Liver (tissue), 9 donors: ENCODE results near the gene VEGFC. TPM values are rescaled to one million over a fixed set of nuclear protein-coding genes. Genes with fewer than 3 reads are reported as not detected.

Experiments
- DNase-seq: peaks from one replicate; pipeline ENCODE4 v3.0.0-alpha.2; 2017; ENCODE audit warnings: low spot score
- H3K27ac ChIP-seq, 2 donors: one replicate each; pipeline ENCODE4 v1.7.0; 2013; ENCODE audit warnings: inconsistent platforms in 2 of 2, low read length in 2 of 2, control low read depth in 1 of 2, low read depth in 1 of 2, mild to moderate bottlenecking in 1 of 2
- H3K27me3 ChIP-seq, 4 donors: one replicate each; pipeline versions ENCODE4 v1.6.1 to v1.7.0; 2013; ENCODE audit warnings: low read length in 3 of 4, inconsistent platforms in 1 of 4, mild to moderate bottlenecking in 1 of 4, moderate library complexity in 1 of 4; ENCODE audit not compliant: control insufficient read depth in 4 of 4, insufficient read depth in 4 of 4
- H3K36me3 ChIP-seq, 4 donors: one replicate each; pipeline versions ENCODE4 v1.6.1 to v1.7.0; 2013; ENCODE audit warnings: low read length in 3 of 4, mild to moderate bottlenecking in 3 of 4, low read depth in 1 of 4, moderate library complexity in 1 of 4; ENCODE audit not compliant: control insufficient read depth in 4 of 4, insufficient read depth in 3 of 4
- H3K4me1 ChIP-seq, 4 donors: one replicate each; pipeline versions ENCODE4 v1.6.1 to v1.7.0; 2013; ENCODE audit warnings: low read length in 3 of 4, mild to moderate bottlenecking in 3 of 4, moderate library complexity in 1 of 4; ENCODE audit not compliant: control insufficient read depth in 4 of 4, insufficient read depth in 4 of 4
- H3K4me3 ChIP-seq, 3 donors: one replicate each; pipeline versions ENCODE4 v1.6.1 to v1.7.0; 2013; ENCODE audit warnings: low read length in 3 of 3, control low read depth in 1 of 3, low read depth in 1 of 3, mild to moderate bottlenecking in 1 of 3
- H3K9ac ChIP-seq, 2 donors: one replicate each; pipeline ENCODE4 v1.7.0; 2013; ENCODE audit warnings: low read length in 2 of 2, mild to moderate bottlenecking in 2 of 2, moderate library complexity in 2 of 2, control low read depth in 1 of 2, low read depth in 1 of 2
- H3K9me3 ChIP-seq, 4 donors: one replicate each; pipeline versions ENCODE4 v1.6.1 to v1.7.0; 2013; ENCODE audit warnings: low read length in 3 of 4; ENCODE audit not compliant: control insufficient read depth in 4 of 4
- EGR1 ChIP-seq, 2 donors: IDR thresholded peaks; 2 replicates each; pipeline ENCODE4 v1.6.1; 2016 to 2018; ENCODE audit warnings: antibody characterized with exemption in 2 of 2, low read depth in 2 of 2
- FOXA1 ChIP-seq: IDR thresholded peaks from 2 replicates; pipeline ENCODE4 v1.6.1; 2016; ENCODE audit warnings: antibody characterized with exemption
- FOXA2 ChIP-seq: IDR thresholded peaks from 2 replicates; pipeline ENCODE4 v1.6.1; 2016; ENCODE audit warnings: antibody characterized with exemption
- GABPA ChIP-seq, 2 donors: IDR thresholded peaks in 1 of 2; conservative IDR thresholded peaks in 1 of 2; 2 replicates each; pipeline ENCODE4 v1.6.1; 2016; ENCODE audit warnings: antibody characterized with exemption in 2 of 2, mild to moderate bottlenecking in 1 of 2, moderate library complexity in 1 of 2
- HNF4G ChIP-seq: IDR thresholded peaks from 2 replicates; pipeline ENCODE4 v1.6.1; 2016; ENCODE audit warnings: antibody characterized with exemption
- RAD21 ChIP-seq, 2 donors: IDR thresholded peaks; 2 replicates each; pipeline ENCODE4 v1.6.1; 2016; ENCODE audit warnings: antibody characterized with exemption in 2 of 2, mild to moderate bottlenecking in 2 of 2
- RXRA ChIP-seq, 2 donors: IDR thresholded peaks; 2 replicates each; pipeline ENCODE4 v1.6.1; 2017 to 2018; ENCODE audit warnings: antibody characterized with exemption in 2 of 2, mild to moderate bottlenecking in 1 of 2
- SP1 ChIP-seq: IDR thresholded peaks from 2 replicates; pipeline ENCODE4 v1.6.1; 2018; ENCODE audit warnings: antibody characterized with exemption, mild to moderate bottlenecking
- TAF1 ChIP-seq: conservative IDR thresholded peaks from 2 replicates; pipeline ENCODE4 v1.6.1; 2016; ENCODE audit warnings: antibody characterized with exemption, mild to moderate bottlenecking
- YY1 ChIP-seq: IDR thresholded peaks from 2 replicates; pipeline ENCODE4 v1.6.1; 2016; ENCODE audit warnings: antibody characterized with exemption, mild to moderate bottlenecking
- WGBS: extraction: QIAGEN DNeasy Blood & Tissue Kit; methylation state at CpG from one replicate; pipeline ENCODE4 v1.1.7; 2013; 5-methylcytosine and 5-hydroxymethylcytosine counted together
- polyA plus RNA-seq, 2 donors: library from polyadenylated mRNA; stranded (reverse) in 1 of 2; unstranded in 1 of 2; fragments of 200-250 nt in 1 of 2; fragments of >200 nt in 1 of 2; fragmentation: Nextera tagmentation in 1 of 2; extraction: Ambion mirVana in 1 of 2; gene quantifications; one replicate each; pipeline versions ENCODE4 v1.2.1 to v1.2.3, GENCODE V29; 2013 to 2015
- total RNA-seq, 2 donors: library from RNA; depleted of rRNA; stranded (reverse); fragments of >200 nt; gene quantifications; one replicate each; pipeline ENCODE4 v1.2.3, GENCODE V29; 2014
- TF ChIP-seq, protein P1 (sequence below): IDR thresholded peaks from 2 replicates; pipeline ENCODE4 v1.6.1; 2016; ENCODE audit warnings: antibody characterized with exemption
- TF ChIP-seq, protein P2 (sequence below): IDR thresholded peaks from 2 replicates; pipeline ENCODE4 v1.6.1; 2016; ENCODE audit warnings: antibody characterized with exemption, mild to moderate bottlenecking
- TF ChIP-seq, protein P3 (sequence below): fragments of 150-350 bp; IDR thresholded peaks from 2 replicates; pipeline ENCODE4 v1.5.1; 2017; ENCODE audit warnings: improper control_type of control experiment, low read depth, low read length; ENCODE audit not compliant: missing input control
- TF ChIP-seq, protein P4 (sequence below): IDR thresholded peaks from 2 replicates; pipeline ENCODE4 v1.6.1; 2016; ENCODE audit warnings: antibody characterized with exemption
- TF ChIP-seq, protein P5 (sequence below): IDR thresholded peaks from 2 replicates; pipeline ENCODE4 v1.6.1; 2016; ENCODE audit warnings: antibody characterized with exemption
- donor health status: healthy.
- donor health status: healthy.
- donor health status: healthy.
- donor health status: healthy.
- donor health status: healthy.

Gene VEGFC
- total and polyA plus RNA-seq, 4 donors: 0.32 to 1.8 (median 0.95) TPM

DNA sequence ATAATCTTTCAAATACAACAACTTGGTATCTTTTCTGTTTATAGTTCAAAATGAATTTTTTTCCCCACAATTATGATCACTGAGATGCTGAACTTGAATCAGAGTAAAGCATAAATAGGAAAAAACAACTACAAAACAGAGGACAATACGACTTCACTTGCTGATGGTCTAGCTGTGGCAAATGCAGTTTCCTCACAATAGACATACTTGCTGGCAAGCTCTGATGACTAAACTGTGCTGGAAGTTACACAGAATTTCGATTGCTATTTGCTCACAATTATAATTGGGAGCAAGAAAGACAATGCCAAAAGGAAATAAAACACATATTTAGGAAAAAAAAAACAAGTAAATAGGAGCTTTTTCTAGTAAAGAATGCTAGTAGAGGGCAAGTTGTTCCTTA, 14.7 kb downstream of the VEGFC start (continued):
- TF ChIP-seq HNF4G (no peak), TAF1 (no peak), FOXA2 (no peak), RAD21 (IDR thresholded peaks at IDR 0.05) (no peak), YY1 (no peak), RXRA (IDR thresholded peaks at IDR 0.05) (no peak)
- TF ChIP-seq, protein P1, sequence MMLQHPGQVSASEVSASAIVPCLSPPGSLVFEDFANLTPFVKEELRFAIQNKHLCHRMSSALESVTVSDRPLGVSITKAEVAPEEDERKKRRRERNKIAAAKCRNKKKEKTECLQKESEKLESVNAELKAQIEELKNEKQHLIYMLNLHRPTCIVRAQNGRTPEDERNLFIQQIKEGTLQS: no peak
- TF ChIP-seq, protein P2, sequence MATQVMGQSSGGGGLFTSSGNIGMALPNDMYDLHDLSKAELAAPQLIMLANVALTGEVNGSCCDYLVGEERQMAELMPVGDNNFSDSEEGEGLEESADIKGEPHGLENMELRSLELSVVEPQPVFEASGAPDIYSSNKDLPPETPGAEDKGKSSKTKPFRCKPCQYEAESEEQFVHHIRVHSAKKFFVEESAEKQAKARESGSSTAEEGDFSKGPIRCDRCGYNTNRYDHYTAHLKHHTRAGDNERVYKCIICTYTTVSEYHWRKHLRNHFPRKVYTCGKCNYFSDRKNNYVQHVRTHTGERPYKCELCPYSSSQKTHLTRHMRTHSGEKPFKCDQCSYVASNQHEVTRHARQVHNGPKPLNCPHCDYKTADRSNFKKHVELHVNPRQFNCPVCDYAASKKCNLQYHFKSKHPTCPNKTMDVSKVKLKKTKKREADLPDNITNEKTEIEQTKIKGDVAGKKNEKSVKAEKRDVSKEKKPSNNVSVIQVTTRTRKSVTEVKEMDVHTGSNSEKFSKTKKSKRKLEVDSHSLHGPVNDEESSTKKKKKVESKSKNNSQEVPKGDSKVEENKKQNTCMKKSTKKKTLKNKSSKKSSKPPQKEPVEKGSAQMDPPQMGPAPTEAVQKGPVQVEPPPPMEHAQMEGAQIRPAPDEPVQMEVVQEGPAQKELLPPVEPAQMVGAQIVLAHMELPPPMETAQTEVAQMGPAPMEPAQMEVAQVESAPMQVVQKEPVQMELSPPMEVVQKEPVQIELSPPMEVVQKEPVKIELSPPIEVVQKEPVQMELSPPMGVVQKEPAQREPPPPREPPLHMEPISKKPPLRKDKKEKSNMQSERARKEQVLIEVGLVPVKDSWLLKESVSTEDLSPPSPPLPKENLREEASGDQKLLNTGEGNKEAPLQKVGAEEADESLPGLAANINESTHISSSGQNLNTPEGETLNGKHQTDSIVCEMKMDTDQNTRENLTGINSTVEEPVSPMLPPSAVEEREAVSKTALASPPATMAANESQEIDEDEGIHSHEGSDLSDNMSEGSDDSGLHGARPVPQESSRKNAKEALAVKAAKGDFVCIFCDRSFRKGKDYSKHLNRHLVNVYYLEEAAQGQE: no peak

DNA sequence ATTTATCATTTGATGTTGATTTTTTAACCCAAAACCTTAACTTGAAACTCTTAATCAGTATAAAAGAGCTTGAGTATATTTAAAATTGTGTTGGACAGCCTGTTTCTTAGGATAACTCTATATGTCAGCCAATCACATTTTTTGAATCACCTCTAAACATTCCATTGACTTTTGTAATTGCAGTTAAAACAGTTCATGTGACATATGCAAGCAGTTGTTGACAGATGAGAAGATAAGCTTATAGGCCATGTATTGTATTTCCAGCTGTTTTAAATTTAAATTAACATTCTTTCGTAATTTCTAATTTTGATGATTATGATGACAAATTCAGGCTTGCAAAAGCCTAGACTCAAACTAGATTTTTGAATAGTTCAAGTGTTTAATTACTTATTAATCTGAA, 17.4 kb downstream of the VEGFC start:
- WGBS: 90% methylated on average over 1 of the region's 1 CpG
- no peak overlapping the region for H3K9ac ChIP-seq

More for the DNA sequence above, 17.4 kb downstream of the VEGFC start:
- Histone ChIP-seq H3K27ac (no peak overlapping the region), H3K4me1 (no peaks in the 10 kb centered on the region), H3K36me3 (no peaks in the 10 kb centered on the region), H3K4me3 (no peak overlapping the region), H3K9me3 (no peaks in the 10 kb centered on the region), H3K27me3 (peaks cover 0 to 3% (median 0%) of the 10 kb centered on the region in 4 donors)
- DNase-seq: no peak
- TF ChIP-seq RXRA (IDR thresholded peaks at IDR 0.05) (no peak), EGR1 (IDR thresholded peaks at IDR 0.05; ENCODE audit: low read depth in 2 of 2) (no peak), RAD21 (IDR thresholded peaks at IDR 0.05) (no peak), GABPA (IDR thresholded peaks at IDR 0.05 in 1 of 2, conservative IDR thresholded peaks at IDR 0.05 in 1 of 2) (no peak), SP1 (no peak), HNF4G (no peak), FOXA1 (no peak), FOXA2 (no peak)
- TF ChIP-seq, protein P3, sequence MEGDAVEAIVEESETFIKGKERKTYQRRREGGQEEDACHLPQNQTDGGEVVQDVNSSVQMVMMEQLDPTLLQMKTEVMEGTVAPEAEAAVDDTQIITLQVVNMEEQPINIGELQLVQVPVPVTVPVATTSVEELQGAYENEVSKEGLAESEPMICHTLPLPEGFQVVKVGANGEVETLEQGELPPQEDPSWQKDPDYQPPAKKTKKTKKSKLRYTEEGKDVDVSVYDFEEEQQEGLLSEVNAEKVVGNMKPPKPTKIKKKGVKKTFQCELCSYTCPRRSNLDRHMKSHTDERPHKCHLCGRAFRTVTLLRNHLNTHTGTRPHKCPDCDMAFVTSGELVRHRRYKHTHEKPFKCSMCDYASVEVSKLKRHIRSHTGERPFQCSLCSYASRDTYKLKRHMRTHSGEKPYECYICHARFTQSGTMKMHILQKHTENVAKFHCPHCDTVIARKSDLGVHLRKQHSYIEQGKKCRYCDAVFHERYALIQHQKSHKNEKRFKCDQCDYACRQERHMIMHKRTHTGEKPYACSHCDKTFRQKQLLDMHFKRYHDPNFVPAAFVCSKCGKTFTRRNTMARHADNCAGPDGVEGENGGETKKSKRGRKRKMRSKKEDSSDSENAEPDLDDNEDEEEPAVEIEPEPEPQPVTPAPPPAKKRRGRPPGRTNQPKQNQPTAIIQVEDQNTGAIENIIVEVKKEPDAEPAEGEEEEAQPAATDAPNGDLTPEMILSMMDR: no peak
- TF ChIP-seq, protein P4, sequence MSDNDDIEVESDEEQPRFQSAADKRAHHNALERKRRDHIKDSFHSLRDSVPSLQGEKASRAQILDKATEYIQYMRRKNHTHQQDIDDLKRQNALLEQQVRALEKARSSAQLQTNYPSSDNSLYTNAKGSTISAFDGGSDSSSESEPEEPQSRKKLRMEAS: no peak
- TF ChIP-seq, protein P1: no peak
- TF ChIP-seq, protein P5, sequence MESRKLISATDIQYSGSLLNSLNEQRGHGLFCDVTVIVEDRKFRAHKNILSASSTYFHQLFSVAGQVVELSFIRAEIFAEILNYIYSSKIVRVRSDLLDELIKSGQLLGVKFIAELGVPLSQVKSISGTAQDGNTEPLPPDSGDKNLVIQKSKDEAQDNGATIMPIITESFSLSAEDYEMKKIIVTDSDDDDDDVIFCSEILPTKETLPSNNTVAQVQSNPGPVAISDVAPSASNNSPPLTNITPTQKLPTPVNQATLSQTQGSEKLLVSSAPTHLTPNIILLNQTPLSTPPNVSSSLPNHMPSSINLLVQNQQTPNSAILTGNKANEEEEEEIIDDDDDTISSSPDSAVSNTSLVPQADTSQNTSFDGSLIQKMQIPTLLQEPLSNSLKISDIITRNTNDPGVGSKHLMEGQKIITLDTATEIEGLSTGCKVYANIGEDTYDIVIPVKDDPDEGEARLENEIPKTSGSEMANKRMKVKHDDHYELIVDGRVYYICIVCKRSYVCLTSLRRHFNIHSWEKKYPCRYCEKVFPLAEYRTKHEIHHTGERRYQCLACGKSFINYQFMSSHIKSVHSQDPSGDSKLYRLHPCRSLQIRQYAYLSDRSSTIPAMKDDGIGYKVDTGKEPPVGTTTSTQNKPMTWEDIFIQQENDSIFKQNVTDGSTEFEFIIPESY: no peak
